Measurements from ENCODE around the gene XRCC1.

- TF ChIP-seq CTCF (conservative IDR thresholded peaks at IDR 0.05) = no peak; the same call in 1 of the 2 replicates
- TF ChIP-seq ZFX (IDR thresholded peaks at IDR 0.05) = no peak
These were observed 40.2 kb downstream of the XRCC1 start for GRCh38 chr19:43534816-43535761.

Data from C4-2B (cell line).